ENCODE measurements around the gene CDC6.

DNA sequence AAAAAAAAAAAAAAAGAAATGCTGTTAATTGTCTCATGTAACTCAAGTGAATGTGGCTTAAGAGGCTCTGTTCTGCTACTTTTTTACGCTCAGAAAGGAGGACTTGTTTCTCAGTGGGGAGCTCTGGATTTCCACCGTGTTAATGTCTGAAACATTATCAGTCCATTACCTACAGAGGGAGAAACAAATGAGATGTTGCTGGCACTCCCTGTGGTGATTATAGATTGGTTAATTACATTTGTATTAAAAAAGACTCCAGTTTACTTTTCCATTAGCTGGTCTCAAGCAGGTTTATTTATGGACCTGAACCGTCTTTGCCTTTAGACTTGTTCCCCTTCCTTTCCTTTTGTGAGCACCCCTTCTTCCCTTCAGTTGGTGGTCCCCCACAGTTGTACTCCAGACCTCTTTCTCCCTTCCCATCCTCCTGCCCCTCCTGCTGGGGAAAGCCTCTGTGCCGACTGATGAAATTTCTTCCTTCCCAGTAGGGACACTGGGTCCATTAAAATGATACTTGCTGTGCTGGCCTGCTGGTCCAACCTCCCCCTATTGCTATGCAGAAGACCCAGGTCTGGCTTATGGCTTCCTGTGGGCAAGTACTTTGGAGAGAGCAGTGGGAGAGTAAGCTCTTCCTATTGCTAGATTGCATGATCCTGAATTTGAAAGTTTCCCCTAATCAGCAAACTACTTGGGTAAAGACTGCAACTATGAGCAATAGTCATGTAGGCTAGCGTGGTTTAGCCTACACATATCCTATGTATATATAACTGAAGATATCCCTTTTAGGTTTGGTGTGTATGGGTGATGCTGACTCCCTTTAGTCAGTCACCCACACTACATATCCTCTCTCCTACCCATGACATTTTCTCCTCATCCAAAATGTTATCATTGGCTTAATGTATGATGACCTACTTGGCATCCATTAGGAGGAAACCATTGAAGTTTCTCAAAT, 8.1 kb downstream of the CDC6 start:
- TF ChIP-seq, protein P1, sequence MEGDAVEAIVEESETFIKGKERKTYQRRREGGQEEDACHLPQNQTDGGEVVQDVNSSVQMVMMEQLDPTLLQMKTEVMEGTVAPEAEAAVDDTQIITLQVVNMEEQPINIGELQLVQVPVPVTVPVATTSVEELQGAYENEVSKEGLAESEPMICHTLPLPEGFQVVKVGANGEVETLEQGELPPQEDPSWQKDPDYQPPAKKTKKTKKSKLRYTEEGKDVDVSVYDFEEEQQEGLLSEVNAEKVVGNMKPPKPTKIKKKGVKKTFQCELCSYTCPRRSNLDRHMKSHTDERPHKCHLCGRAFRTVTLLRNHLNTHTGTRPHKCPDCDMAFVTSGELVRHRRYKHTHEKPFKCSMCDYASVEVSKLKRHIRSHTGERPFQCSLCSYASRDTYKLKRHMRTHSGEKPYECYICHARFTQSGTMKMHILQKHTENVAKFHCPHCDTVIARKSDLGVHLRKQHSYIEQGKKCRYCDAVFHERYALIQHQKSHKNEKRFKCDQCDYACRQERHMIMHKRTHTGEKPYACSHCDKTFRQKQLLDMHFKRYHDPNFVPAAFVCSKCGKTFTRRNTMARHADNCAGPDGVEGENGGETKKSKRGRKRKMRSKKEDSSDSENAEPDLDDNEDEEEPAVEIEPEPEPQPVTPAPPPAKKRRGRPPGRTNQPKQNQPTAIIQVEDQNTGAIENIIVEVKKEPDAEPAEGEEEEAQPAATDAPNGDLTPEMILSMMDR (IDR thresholded peaks at IDR 0.05), result no peak
- TF ChIP-seq POLR2A (IDR thresholded peaks at IDR 0.05), result no peak

Measured in heart left ventricle (tissue), 13 donors.